Psoas muscle (tissue), 8 donors: ENCODE results near the gene ATG16L2. TPM values are rescaled to one million over a fixed set of nuclear protein-coding genes. Genes with fewer than 3 reads are reported as not detected.

Source experiments
- ATAC-seq, 4 donors: fragments of 200-7000 bp; cut with Tn5 transposase; one replicate each; pipeline ENCODE4 v1.9.1; 2020; ENCODE audit warnings: moderate library complexity in 3 of 4, mild to moderate bottlenecking in 2 of 4
- DNase-seq, 2 donors: peaks; one replicate each; pipeline ENCODE4 v3.0.0-alpha.2; 2020
- H3K27ac ChIP-seq: fragments of 200-600 bp; one replicate; pipeline ENCODE4 v1.8.0; 2022
- H3K27me3 ChIP-seq, 3 donors: fragments of 200-600 bp in 1 of 3; one replicate each; pipeline versions ENCODE4 v1.6.1 to v1.8.0; 2013 to 2022; ENCODE audit warnings: low read length in 2 of 3, mild to moderate bottlenecking in 2 of 3, moderate library complexity in 1 of 3; ENCODE audit not compliant: insufficient read depth in 3 of 3
- H3K36me3 ChIP-seq, 2 donors: fragments of 200-600 bp in 1 of 2; one replicate each; pipeline versions ENCODE4 v1.6.1 to v1.8.0; 2013 to 2022; ENCODE audit warnings: low read depth in 1 of 2, mild to moderate bottlenecking in 1 of 2, moderate library complexity in 1 of 2; ENCODE audit not compliant: insufficient read depth in 1 of 2
- H3K4me1 ChIP-seq: fragments of 200-600 bp; one replicate; pipeline ENCODE4 v1.8.0; 2022
- H3K4me3 ChIP-seq: fragments of 200-600 bp; one replicate; pipeline ENCODE4 v1.8.0; 2022; ENCODE audit warnings: mild to moderate bottlenecking
- H3K9me3 ChIP-seq: fragments of 200-600 bp; one replicate; pipeline ENCODE4 v1.8.0; 2022
- WGBS, 3 donors: extraction: QIAGEN DNeasy Blood & Tissue Kit; methylation state at CpG; one replicate each; pipeline versions ENCODE4 v1.1.6 to v1.1.7; 2013; 5-methylcytosine and 5-hydroxymethylcytosine counted together
- intact Hi-C, 2 donors: fragments of 100-400 bp; cut with DNase I; formaldehyde crosslinking; loops; one replicate each; pipeline versions ENCODE4 v1.11.0 to v1.14.2; 2022
- polyA plus RNA-seq, 3 donors: library from polyadenylated mRNA; stranded (reverse); fragments of 200-250 nt; gene quantifications; one replicate each; pipeline ENCODE4 v1.2.3, GENCODE V29; 2013
- total RNA-seq, 4 donors: library from RNA; stranded (reverse); fragmentation: NEBNext Ultra II Directional in 2 of 4; extraction: Animal tissue kit (Norgen Biotek cat#: 25700) in 2 of 4; gene quantifications; one replicate each; pipeline versions ENCODE4 v1.2.1 to v1.2.4, GENCODE V29; 2021 to 2023
- TF ChIP-seq, protein P1 (sequence below): fragments of 200-600 bp; IDR thresholded peaks from one replicate; pipeline ENCODE4 v1.8.0; 2022; ENCODE audit warnings: antibody characterized with exemption
- donor health status: healthy with polysubstance abuse.
- donor health status: DM: no; HTN: no; CAD: no; lungs with moderate emphysema.
- donor health status: Bipolar disorder and iron deficiency.
- donor health status: healthy.
- donor health status: DM: yes; HTN: yes; CAD: no.
- donor health status: DM: no; HTN: no; CAD: no.
- donor health status: DM: no; HTN: no; CAD: no.
- donor health status: DM: yes; HTN: yes; CAD: no.

Gene ATG16L2
- total and polyA plus RNA-seq, 7 donors, result 3.9 to 9.6 (median 4.9) TPM

DNA sequence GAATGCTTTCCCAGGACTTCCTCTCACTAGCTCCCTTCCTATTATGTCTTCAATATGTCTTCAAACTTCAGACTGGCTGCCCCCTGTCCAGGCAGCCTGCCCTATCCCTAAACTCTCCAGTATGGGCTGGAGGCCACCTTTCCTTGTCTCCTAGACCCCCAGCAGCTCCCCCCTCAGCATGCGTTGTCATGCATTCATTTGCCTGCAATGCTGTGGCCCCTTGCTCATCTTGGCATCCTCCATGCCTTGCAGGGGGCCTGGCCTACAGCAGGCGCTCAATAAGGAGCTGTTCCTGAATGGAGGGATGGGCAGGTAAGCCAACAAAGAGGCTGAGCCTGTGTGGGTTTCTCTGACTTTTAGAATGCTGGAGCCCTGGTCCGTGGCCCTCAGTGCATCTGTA is 45.6 kb upstream of the ATG16L2 start:
- WGBS, 3 donors, result 91 to 98% (median 92%) methylated on average over 3 of the region's 3 CpGs
- no peak overlapping the region for H3K27ac ChIP-seq
- H3K4me3 ChIP-seq, result no peak overlapping the region
- DNase-seq (no peak), ATAC-seq (no peak)
- H3K36me3 ChIP-seq, result no peaks in the 10 kb centered on the region
- no peaks in the 10 kb centered on the region for H3K9me3 ChIP-seq
- H3K27me3 ChIP-seq, result no peaks in the 10 kb centered on the region
- intact Hi-C loops, result no loop called here
- TF ChIP-seq, protein P1, sequence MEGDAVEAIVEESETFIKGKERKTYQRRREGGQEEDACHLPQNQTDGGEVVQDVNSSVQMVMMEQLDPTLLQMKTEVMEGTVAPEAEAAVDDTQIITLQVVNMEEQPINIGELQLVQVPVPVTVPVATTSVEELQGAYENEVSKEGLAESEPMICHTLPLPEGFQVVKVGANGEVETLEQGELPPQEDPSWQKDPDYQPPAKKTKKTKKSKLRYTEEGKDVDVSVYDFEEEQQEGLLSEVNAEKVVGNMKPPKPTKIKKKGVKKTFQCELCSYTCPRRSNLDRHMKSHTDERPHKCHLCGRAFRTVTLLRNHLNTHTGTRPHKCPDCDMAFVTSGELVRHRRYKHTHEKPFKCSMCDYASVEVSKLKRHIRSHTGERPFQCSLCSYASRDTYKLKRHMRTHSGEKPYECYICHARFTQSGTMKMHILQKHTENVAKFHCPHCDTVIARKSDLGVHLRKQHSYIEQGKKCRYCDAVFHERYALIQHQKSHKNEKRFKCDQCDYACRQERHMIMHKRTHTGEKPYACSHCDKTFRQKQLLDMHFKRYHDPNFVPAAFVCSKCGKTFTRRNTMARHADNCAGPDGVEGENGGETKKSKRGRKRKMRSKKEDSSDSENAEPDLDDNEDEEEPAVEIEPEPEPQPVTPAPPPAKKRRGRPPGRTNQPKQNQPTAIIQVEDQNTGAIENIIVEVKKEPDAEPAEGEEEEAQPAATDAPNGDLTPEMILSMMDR, result no peak
- peaks cover 9% of the 10 kb centered on the region for H3K4me1 ChIP-seq

DNA sequence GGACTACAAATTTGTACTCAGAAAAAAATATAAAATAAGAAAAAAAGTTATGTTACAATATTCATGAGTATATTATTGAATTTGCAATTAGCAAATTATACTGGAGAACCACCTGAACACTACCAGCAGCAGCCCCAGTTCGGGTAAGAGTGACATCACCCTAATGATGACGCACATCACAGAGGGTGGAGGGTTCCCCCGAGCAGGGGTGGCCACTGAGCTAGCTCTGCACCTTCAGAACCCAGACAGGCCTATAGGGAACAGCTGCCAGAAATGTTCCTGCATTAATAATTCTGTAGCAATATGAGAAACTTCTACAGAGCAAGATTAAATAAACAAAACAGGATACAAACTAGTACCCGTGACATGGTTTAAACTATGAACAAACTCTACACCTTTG is 44.5 kb upstream of the ATG16L2 start:
- Histone ChIP-seq H3K27me3 (no peaks in the 10 kb centered on the region), H3K27ac (no peak overlapping the region), H3K4me3 (no peak overlapping the region), H3K36me3 (no peaks in the 10 kb centered on the region), H3K4me1 (peaks cover 16% of the 10 kb centered on the region), H3K9me3 (no peaks in the 10 kb centered on the region)
- intact Hi-C loops, result no loop called here
- TF ChIP-seq, protein P1, result no peak
- WGBS, 3 donors, result 84 to 89% (median 85%) methylated on average over 4 of the region's 4 CpGs
- ATAC-seq (no peak), DNase-seq (no peak)

DNA sequence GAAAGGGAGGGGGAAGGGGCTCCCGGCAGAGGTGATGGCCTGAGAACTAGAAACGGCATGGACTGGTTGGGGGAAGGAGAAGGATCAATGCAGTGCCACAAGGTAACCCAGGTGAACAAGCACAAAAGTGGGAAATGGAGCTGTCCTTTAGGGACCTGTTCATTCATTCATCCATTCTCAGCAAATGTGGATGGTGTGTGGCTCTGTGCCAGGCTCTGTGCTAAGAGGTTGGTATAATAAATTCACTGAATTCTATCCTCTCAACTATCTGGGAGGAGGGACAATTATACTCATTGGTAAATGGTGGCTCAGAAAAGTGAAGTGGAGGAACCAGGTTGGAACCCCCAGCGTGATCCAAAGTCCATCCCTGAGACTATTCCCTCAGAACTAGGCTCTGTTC is 43.4 kb upstream of the ATG16L2 start:
- Histone ChIP-seq H3K27ac (no peak overlapping the region), H3K36me3 (no peaks in the 10 kb centered on the region), H3K9me3 (no peaks in the 10 kb centered on the region), H3K4me1 (peaks cover 16% of the 10 kb centered on the region), H3K27me3 (no peaks in the 10 kb centered on the region), H3K4me3 (no peak overlapping the region)
- no peak for ATAC-seq
- intact Hi-C loops, result no loop called here
- 90 to 97% (median 96%) methylated on average over 3 of the region's 3 CpGs for WGBS, 3 donors
- no peak for DNase-seq
- TF ChIP-seq, protein P1, result no peak

DNA sequence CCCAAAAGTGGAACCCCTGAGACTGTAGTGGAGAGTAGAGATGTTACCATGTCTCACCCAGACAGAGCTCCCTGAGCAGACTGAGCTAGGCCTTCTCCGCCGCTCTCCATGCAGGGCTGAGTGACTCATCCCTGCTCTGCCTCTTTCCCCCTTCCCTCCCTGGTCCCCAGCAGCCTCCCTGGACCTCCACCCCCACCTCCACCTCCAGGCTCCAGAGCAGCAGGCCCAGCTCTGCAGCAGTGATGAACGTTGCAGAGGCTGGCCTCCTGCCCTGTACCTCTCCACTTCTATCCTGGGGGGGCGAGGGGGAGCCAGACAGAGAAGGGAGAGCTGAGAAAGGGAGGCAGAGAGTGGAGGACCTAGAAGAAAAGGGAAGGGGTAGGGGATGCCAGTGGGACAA is 42.7 kb upstream of the ATG16L2 start:
- Histone ChIP-seq H3K36me3 (no peaks in the 10 kb centered on the region), H3K27ac (no peak overlapping the region), H3K27me3 (no peaks in the 10 kb centered on the region), H3K4me3 (no peak overlapping the region), H3K9me3 (no peaks in the 10 kb centered on the region), H3K4me1 (peaks cover 16% of the 10 kb centered on the region)
- intact Hi-C loops, result no loop called here
- DNase-seq, result no peak
- TF ChIP-seq, protein P1, result no peak
- no peak for ATAC-seq
- WGBS, 3 donors, result 66 to 80% (median 79%) methylated on average over 4 of the region's 4 CpGs

DNA sequence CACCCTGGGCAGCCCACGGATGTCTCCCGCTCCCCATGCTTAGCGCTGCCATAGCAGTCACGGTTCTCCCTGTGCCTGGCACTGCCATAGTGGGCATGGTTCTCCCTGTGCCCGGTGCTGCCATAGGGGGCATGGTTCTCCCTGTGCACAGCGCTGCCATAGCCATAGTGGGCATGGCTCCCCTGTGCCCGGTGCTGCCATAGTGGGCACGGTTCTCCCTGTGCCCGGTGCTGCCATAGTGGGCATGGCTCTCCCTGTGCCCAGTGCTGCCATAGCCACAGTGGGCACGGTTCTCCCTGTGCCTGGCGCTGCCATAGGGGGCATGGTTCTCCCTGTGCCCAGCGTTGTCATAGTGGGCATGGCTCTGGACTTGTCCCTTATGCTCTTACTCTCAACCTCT is 42.2 kb upstream of the ATG16L2 start:
- no peak overlapping the region for H3K4me3 ChIP-seq
- 84 to 90% (median 89%) methylated on average over 12 of the region's 12 CpGs for WGBS, 3 donors
- no peaks in the 10 kb centered on the region for H3K27me3 ChIP-seq
- intact Hi-C loops, result no loop called here
- H3K9me3 ChIP-seq, result no peaks in the 10 kb centered on the region
- ATAC-seq, result no peak
- H3K4me1 ChIP-seq, result peaks cover 19% of the 10 kb centered on the region
- no peaks in the 10 kb centered on the region for H3K36me3 ChIP-seq
- H3K27ac ChIP-seq, result no peak overlapping the region
- DNase-seq, result peak in 1 of 2 donors; percentile 46
- TF ChIP-seq, protein P1, result no peak
